ENCODE results near the gene LIN7C.

LIN7C gene

DNA sequence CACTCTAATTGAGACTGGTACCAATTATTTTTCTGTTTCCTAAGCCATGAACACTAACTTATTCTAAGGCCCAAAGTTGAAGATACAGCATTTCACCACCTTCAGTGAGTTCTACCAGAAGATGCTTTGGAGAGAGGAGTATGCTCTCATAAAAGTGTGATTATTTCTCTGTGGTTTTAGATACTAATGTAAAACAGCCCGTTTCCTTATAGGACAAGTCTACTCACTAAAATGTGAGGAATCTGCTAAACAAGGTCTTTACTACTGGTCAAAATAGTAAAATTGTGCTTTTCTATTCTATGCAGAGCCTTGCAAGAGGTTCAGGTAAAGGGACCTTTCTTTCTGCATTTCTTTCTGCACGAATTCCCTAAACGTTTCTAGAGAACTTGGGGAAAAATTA, 36.4 kb downstream of the LIN7C start:
- H3K4me3 ChIP-seq (ENCODE audit: low read depth, low read length): peak overlapping the region; percentile 84
- H3K4me1 ChIP-seq (ENCODE audit: control insufficient read depth, insufficient read depth, low read length): peaks cover 45% of the 10 kb centered on the region
- H3K9ac ChIP-seq (ENCODE audit: low read depth, low read length): no peak overlapping the region
- no peaks in the 10 kb centered on the region for H3K27me3 ChIP-seq (ENCODE audit: control insufficient read depth, insufficient read depth, low read length)
- H3K36me3 ChIP-seq (ENCODE audit: control insufficient read depth, insufficient read depth, low read length): no peaks in the 10 kb centered on the region
- no peak overlapping the region for H3K27ac ChIP-seq (ENCODE audit: low read depth, low read length)
- no peaks in the 10 kb centered on the region for H3K9me3 ChIP-seq (ENCODE audit: control insufficient read depth, insufficient read depth, low read length)

DNA sequence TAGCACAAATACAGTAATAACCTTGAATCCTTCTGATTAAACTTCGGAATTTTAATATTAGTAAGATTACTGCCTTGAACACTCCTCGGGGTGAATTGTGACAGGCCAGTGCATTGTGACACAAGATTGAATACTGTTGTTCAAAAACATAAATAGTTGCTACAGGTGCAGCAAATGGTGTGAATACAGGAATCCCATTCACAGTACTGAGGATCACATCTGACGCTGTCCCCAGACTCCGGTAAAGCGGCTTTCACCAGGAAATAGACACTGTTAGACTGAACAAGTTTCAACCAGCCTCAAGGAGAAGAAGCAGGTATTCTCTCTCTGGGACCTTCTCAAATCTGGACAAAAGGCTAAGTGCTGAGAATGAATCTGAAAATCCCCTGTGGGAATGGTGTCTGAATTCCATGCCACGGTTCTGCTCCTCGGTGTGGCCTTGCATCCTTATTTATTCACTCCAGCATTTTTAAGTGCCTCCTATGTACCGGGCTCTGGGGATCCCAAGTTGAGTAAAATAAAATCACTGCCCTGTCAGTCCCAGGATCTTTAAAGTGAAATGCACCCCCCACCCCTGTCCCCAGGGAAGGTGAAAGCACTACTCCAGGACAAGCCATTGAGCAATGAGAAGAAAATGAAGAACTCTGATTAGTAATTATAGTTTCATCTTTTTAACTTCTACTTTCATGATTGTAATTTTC, 37.4 kb downstream of the LIN7C start:
- H3K36me3 ChIP-seq (ENCODE audit: control insufficient read depth, insufficient read depth, low read length): no peaks in the 10 kb centered on the region
- H3K27ac ChIP-seq (ENCODE audit: low read depth, low read length): no peak overlapping the region
- no peaks in the 10 kb centered on the region for H3K27me3 ChIP-seq (ENCODE audit: control insufficient read depth, insufficient read depth, low read length)
- peak overlapping the region; percentile 84 for H3K4me3 ChIP-seq (ENCODE audit: low read depth, low read length)
- no peak overlapping the region for H3K9ac ChIP-seq (ENCODE audit: low read depth, low read length)
- H3K4me1 ChIP-seq (ENCODE audit: control insufficient read depth, insufficient read depth, low read length): peaks cover 55% of the 10 kb centered on the region
- H3K9me3 ChIP-seq (ENCODE audit: control insufficient read depth, insufficient read depth, low read length): no peaks in the 10 kb centered on the region

DNA sequence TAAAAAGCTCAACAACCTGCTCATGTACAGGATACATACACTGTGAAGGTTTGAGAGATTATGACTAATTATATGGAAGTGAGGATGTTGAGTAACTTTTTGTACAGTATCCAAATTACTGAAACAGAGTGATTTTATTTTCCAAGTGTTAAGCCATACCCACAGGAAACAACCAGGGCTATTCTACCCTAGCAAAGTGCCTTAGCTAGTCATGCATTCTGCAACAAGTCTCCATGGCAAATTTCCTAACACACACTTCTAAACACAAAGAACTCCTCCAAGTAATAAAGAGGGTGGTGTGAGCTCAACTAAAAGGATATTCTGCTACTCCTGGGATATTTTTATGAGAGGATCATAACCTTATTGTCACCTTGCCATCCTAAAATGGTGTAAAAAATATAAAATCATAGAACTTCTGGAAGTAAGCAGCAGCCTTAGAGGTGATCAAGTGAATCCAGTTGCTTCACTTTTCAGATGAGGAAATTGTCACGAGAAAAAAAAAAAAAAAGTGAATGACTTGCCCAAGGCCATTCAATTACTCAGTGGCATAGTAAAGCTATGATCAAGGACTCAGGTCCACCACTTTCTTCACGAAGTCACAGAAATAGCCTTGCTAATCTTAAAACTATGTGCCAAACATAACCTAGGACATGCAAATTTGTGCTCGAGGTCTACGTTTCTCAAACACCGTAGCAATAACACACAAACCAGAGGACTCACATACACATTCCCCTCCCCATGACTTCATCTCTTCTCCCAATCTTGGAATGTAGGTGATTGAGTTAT, 38.2 kb downstream of the LIN7C start:
- H3K36me3 ChIP-seq (ENCODE audit: control insufficient read depth, insufficient read depth, low read length): no peaks in the 10 kb centered on the region
- no peaks in the 10 kb centered on the region for H3K27me3 ChIP-seq (ENCODE audit: control insufficient read depth, insufficient read depth, low read length)
- H3K4me3 ChIP-seq (ENCODE audit: low read depth, low read length): peak overlapping the region; percentile 84
- no peak overlapping the region for H3K27ac ChIP-seq (ENCODE audit: low read depth, low read length)
- H3K9me3 ChIP-seq (ENCODE audit: control insufficient read depth, insufficient read depth, low read length): no peaks in the 10 kb centered on the region
- H3K4me1 ChIP-seq (ENCODE audit: control insufficient read depth, insufficient read depth, low read length): peaks cover 57% of the 10 kb centered on the region
- H3K9ac ChIP-seq (ENCODE audit: low read depth, low read length): no peak overlapping the region

DNA sequence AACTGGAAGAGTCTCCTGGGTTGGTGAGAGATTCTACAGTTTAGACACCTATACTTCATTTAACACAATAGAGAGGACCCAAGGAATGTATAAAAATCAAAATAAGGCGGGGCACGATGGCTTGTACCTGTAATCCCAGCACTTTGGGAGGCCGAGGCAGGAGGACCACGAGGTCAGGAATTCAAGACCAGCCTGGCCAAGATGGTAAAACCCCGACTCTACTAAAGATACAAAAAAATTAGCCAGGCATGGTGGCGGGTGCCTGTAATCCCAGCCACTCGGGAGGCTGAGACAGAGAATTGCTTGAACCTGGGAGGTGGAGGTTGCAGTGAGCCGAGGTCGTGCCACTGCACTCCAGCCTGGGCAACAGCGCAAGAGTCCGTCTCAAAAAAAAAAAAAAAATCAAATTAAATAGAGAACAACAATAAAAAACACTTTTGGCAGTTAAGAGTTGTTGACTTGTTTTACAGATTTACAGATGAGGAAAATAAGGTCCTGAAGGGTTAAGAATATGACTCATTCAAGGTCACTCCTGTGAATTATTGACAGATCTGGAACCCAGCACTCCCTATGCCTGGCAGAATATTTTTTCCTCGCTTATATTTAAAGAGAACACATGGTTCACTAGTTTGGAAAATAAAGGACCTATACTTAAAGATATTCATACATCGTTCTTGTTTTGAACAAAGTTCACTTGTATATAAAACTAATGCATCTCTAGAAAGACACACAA, 39.2 kb downstream of the LIN7C start:
- Histone ChIP-seq H3K9me3 (ENCODE audit: control insufficient read depth, insufficient read depth, low read length) (no peaks in the 10 kb centered on the region), H3K4me1 (ENCODE audit: control insufficient read depth, insufficient read depth, low read length) (peaks cover 53% of the 10 kb centered on the region), H3K36me3 (ENCODE audit: control insufficient read depth, insufficient read depth, low read length) (0 out of 2 replicates have a peak, but pooled peaks cover 2% of the 10 kb centered on the region), H3K9ac (ENCODE audit: low read depth, low read length) (no peak overlapping the region), H3K27me3 (ENCODE audit: control insufficient read depth, insufficient read depth, low read length) (no peaks in the 10 kb centered on the region), H3K27ac (ENCODE audit: low read depth, low read length) (no peak overlapping the region), H3K4me3 (ENCODE audit: low read depth, low read length) (no peak overlapping the region)

DNA sequence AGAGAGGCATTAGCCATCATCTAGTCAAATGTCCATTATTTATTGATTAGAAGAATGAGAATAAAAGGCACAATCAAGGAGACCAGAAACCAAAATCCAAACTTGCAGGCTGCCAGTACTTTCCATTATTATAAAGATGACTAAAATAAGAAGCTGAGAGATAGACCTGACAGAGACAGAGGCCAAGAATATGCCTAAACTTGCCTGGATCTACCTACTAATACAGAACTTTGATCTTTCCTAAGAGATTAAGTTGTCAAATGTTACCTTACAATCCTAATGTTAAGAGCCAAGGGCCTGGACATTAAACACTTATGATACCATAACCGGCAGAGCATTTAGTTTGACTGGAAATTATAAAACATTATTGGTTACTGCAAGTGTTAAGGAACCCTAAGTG, 40.2 kb downstream of the LIN7C start:
- H3K4me3 ChIP-seq (ENCODE audit: low read depth, low read length): no peak overlapping the region
- no peak overlapping the region for H3K9ac ChIP-seq (ENCODE audit: low read depth, low read length)
- H3K36me3 ChIP-seq (ENCODE audit: control insufficient read depth, insufficient read depth, low read length): 0 out of 2 replicates have a peak, but pooled peaks cover 2% of the 10 kb centered on the region
- H3K27me3 ChIP-seq (ENCODE audit: control insufficient read depth, insufficient read depth, low read length): no peaks in the 10 kb centered on the region
- peaks cover 59% of the 10 kb centered on the region for H3K4me1 ChIP-seq (ENCODE audit: control insufficient read depth, insufficient read depth, low read length)
- H3K27ac ChIP-seq (ENCODE audit: low read depth, low read length): no peak overlapping the region
- H3K9me3 ChIP-seq (ENCODE audit: control insufficient read depth, insufficient read depth, low read length): no peaks in the 10 kb centered on the region

DNA sequence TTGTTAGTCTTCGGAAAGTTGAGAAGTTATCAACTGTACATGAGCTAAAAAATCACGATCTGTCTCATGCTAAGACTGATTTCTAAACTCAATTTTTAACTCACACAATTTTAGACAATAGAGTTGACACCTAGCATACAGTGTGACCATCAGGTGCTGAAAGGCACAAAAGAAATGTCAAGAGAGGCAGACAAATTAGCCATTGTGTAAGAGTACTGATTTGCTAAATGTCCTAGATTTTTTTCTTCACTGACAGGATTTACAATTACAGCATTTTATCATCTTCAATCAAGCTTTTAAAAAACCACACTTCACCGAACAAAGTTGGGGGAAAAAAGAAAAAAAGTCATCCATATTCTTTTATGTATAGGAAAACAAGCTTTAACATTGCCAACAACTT, 40.9 kb downstream of the LIN7C start:
- Histone ChIP-seq H3K4me1 (ENCODE audit: control insufficient read depth, insufficient read depth, low read length) (peaks cover 66% of the 10 kb centered on the region), H3K36me3 (ENCODE audit: control insufficient read depth, insufficient read depth, low read length) (0 out of 2 replicates have a peak, but pooled peaks cover 2% of the 10 kb centered on the region), H3K9me3 (ENCODE audit: control insufficient read depth, insufficient read depth, low read length) (no peaks in the 10 kb centered on the region), H3K27me3 (ENCODE audit: control insufficient read depth, insufficient read depth, low read length) (no peaks in the 10 kb centered on the region), H3K27ac (ENCODE audit: low read depth, low read length) (peak overlapping the region; percentile 26), H3K4me3 (ENCODE audit: low read depth, low read length) (no peak overlapping the region), H3K9ac (ENCODE audit: low read depth, low read length) (no peak overlapping the region)

DNA sequence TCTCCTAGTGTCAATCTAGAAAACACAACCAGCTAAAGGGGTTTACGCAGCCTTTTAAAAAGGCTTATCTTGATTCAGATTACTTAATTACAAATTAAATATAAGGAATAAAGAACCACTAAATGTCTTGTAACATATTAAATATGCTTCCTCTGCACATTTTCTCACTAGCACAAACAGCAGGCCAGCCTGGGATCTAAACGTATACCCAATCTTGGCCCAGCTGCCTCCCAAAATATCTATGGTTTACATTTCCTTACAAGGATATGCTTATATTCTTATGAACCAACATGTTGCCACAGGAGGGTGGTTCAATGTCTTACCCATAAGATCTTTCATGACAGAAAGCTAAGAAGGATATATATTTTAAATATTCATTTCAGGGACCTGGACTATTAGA, 41.7 kb downstream of the LIN7C start:
- H3K4me1 ChIP-seq (ENCODE audit: control insufficient read depth, insufficient read depth, low read length): peaks cover 68% of the 10 kb centered on the region
- no peak overlapping the region for H3K4me3 ChIP-seq (ENCODE audit: low read depth, low read length)
- no peaks in the 10 kb centered on the region for H3K27me3 ChIP-seq (ENCODE audit: control insufficient read depth, insufficient read depth, low read length)
- H3K9ac ChIP-seq (ENCODE audit: low read depth, low read length): no peak overlapping the region
- H3K9me3 ChIP-seq (ENCODE audit: control insufficient read depth, insufficient read depth, low read length): no peaks in the 10 kb centered on the region
- peak overlapping the region; percentile 65 for H3K27ac ChIP-seq (ENCODE audit: low read depth, low read length)
- H3K36me3 ChIP-seq (ENCODE audit: control insufficient read depth, insufficient read depth, low read length): 0 out of 2 replicates have a peak, but pooled peaks cover 2% of the 10 kb centered on the region

DNA sequence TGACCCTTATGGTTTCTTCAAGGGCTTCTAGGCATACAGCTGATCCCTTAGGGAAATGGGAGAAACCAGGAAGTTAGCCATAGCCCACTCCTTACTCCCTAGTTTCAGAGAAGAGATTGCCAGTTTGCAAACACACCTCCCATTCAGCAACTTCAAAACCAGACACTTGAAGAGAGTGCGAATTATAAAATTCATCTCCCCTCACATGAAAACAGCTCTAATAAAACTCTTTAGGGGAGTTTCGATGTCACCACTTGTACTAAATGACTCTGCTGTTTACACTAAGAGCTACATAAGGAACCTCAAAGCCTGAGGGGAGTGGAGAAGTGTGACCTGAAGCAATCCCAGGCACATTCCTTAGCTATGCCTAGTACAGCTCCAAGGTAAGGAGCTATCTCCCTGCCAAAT, 42.3 kb downstream of the LIN7C start:
- Histone ChIP-seq H3K4me1 (ENCODE audit: control insufficient read depth, insufficient read depth, low read length) (peaks cover 62% of the 10 kb centered on the region), H3K9me3 (ENCODE audit: control insufficient read depth, insufficient read depth, low read length) (no peaks in the 10 kb centered on the region), H3K9ac (ENCODE audit: low read depth, low read length) (no peak overlapping the region), H3K36me3 (ENCODE audit: control insufficient read depth, insufficient read depth, low read length) (0 out of 2 replicates have a peak, but pooled peaks cover 2% of the 10 kb centered on the region), H3K4me3 (ENCODE audit: low read depth, low read length) (no peak overlapping the region; the same call in 1 of the 2 replicates), H3K27me3 (ENCODE audit: control insufficient read depth, insufficient read depth, low read length) (no peaks in the 10 kb centered on the region), H3K27ac (ENCODE audit: low read depth, low read length) (peak overlapping the region; percentile 65)

DNA sequence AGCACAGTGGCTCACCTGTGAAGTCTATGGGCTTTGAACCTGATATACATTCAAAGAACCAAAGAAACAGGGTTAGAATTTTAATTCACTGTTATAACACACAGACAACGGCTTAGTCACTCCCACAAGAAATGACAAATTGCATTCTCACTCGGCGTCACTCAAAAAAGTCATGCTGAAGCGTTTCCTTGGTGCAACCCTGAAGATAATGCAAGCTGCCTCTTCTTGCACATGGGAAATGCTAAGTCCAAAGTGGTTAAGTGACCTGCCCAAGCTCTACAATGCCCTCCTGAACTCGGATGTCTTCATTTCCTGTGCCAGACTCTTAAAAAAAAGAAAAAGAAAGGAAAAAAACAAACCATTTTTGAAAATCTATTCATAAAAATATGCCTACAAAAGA, 44.0 kb downstream of the LIN7C start:
- no peak overlapping the region for H3K27ac ChIP-seq (ENCODE audit: low read depth, low read length)
- H3K4me3 ChIP-seq (ENCODE audit: low read depth, low read length): no peak overlapping the region
- H3K9me3 ChIP-seq (ENCODE audit: control insufficient read depth, insufficient read depth, low read length): no peaks in the 10 kb centered on the region
- H3K9ac ChIP-seq (ENCODE audit: low read depth, low read length): no peak overlapping the region
- 0 out of 2 replicates have a peak, but pooled peaks cover 2% of the 10 kb centered on the region for H3K36me3 ChIP-seq (ENCODE audit: control insufficient read depth, insufficient read depth, low read length)
- peaks cover 64% of the 10 kb centered on the region for H3K4me1 ChIP-seq (ENCODE audit: control insufficient read depth, insufficient read depth, low read length)
- no peaks in the 10 kb centered on the region for H3K27me3 ChIP-seq (ENCODE audit: control insufficient read depth, insufficient read depth, low read length)

DNA sequence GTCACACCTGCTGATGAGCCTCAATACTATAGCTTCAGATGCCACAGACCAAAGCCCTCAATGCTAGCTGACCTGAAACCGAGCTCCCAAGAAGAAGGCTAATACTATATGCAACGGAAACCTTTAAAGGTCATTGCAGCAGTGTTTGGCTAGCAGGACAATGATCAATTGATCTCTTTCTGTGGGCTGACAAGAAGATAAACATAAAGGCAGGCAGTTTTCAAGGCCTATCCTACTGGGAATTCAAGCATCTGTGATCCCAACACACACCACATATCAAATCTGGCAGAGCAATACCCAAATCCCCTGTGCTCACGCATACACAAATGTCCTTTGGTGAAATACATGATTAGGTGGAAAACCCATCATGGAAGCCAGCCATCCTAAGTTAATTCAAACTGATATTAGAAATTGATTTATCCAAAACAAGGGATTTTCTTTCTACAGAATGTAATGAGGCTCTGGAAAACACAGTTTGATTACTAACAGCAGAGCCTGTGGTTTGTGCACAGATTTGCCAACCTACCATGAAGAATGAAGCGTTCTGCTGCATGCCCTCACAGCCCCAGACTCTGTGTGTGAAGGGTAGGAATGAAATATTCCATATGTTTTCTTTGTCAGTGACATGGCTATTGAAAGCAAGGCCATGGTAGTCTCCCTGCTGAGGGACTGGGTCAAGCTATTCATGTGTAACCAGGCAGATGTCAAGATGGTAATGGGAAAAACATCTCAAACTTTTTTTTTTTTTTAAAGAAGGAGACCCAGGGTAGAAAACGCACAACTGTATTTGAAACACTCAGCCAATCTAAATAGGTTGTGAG, 46.2 kb downstream of the LIN7C start:
- 0 out of 2 replicates have a peak, but pooled peaks cover 2% of the 10 kb centered on the region for H3K36me3 ChIP-seq (ENCODE audit: control insufficient read depth, insufficient read depth, low read length)
- H3K4me1 ChIP-seq (ENCODE audit: control insufficient read depth, insufficient read depth, low read length): peaks cover 67% of the 10 kb centered on the region
- no peaks in the 10 kb centered on the region for H3K9me3 ChIP-seq (ENCODE audit: control insufficient read depth, insufficient read depth, low read length)
- no peaks in the 10 kb centered on the region for H3K27me3 ChIP-seq (ENCODE audit: control insufficient read depth, insufficient read depth, low read length)
- H3K27ac ChIP-seq (ENCODE audit: low read depth, low read length): peak overlapping the region; percentile 58
- no peak overlapping the region for H3K4me3 ChIP-seq (ENCODE audit: low read depth, low read length)
- no peak overlapping the region for H3K9ac ChIP-seq (ENCODE audit: low read depth, low read length)
